Ureter (tissue), 1 donor: ENCODE measurements around the gene ZNF260. TPM values are rescaled to one million over a fixed set of nuclear protein-coding genes. Genes with fewer than 3 reads are reported as not detected.
A peak's percentile ranks its signal among the peaks of the same experiment; 100 is the strongest.
"Not testable (repeated sequence)": the region's sequence is repeated elsewhere in the genome, so short reads cannot be mapped to it uniquely, and the experiment has no call there.

Experiments
- DNase-seq: peaks from one replicate; pipeline ENCODE4 v3.0.0-alpha.2; 2020; ENCODE audit warnings: low spot score
- total RNA-seq: library from RNA; stranded (reverse); gene quantifications from one replicate; pipeline ENCODE4 v1.2.4, GENCODE V29; 2023
- donor health status: DM: yes; HTN: yes; CAD: no.

ZNF260 gene
- 17.6 TPM for total RNA-seq

- DNase-seq, result peak; percentile 97
These were observed at the start of gene ZNF260 for GRCh38 chr19:36528194-36528920. ZNF260 (minus strand) TSS chr19:36528271; CDS start chr19:36515238, 13,033 bp downstream.

- no peak for DNase-seq
These were observed 49.4 kb upstream of the ZNF260 start for GRCh38 chr19:36577271-36577996.

DNA sequence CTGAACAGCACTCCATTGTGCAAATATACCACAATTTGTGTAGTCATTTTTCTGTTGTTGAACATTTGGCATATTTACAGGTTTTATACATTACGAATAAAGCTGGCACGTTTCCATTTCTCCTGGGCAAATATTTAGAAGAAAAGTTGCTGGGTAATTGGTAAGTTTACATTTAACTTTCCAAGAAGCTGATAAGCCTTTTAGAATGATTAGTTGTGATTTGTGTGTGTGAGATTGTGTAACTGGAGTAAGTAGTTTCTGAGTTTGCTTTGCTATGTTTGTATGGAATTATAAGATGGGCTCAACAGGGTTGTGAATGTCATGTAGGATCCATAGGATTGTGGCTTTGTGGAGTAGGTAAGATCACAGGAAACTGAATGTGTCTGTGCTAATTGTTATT is 46.7 kb upstream of the ZNF260 start:
- no peak for DNase-seq

DNA sequence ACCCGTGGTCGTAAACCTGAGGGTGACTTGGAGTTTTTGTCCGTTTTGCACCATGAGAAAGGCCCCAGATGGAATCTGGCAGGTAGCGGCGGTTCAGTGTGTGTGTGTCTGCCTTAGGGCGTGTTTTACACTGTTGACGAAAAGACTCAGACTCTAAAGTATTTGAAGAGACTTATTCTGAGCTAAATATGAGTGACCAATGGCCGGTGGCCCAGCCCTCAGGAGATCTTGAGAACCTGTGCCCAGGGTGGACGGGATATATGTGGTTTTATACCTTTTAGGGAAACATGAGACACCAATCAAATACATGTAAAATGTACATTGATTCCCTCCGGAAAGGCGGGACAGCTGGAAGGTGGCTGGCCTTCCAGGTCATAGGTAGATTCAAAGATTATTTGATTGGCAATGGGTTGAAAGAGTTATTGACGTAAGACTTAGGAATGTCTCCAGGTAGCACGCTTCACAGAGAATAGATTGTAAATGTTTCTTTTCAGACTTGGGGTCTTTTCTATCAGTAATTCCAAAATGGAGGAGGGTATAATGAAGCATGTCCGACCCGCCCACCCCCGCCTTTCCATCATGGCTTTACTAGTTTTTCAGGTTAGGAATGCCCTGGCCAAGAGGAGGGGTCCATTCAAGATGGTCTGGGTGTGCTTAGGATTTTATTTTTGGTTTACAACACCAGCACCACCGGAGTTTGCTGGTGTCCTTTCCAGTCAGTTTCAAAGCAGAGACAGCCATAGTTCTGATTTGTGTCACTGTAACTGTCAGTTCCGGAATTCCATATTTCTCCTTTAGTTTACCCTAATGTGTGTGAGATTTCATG is 46.0 kb upstream of the ZNF260 start:
- no peak for DNase-seq

DNA sequence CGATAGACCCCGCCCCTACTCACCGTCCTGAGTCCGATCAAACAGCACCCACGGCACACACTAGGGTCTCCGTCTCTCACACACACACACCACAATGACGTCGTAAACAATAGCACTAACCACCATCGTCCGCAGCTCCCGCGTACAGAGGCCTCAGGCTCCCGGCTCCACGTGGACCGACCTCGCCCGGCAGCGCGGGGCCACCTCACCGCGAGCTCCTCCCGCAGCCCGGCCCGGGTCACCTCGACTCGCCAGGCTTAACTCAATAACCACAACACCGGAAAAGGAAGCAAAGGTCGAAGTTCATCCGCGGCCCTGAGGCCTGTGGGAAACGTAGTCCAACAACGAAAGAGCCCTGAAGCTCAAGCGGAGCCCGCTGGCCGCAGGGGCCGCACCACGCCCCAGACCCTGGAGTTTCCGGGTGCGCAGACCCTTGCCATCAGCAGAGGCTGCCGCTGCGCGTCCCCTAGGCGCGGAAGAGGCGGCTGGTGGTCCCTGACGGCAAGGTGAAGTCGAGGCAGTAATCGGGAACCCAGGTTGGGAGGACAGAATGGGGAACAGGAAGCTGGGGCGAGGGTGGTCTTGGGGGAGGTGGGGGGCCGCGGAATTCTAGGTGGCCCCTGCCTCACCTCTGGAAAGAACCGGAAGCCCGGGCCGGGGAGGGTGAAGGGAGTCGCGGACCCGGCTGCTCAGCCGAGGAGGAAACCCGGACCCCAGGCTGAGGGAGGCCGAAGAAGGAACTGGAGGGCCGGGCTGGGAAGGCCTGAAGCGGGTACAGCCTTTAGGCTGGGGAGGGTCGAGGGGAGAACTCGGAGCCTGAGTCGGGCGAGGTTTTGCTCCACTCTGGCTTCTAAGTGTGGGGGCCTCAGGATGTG is 45.2 kb upstream of the ZNF260 start, which contains the start of gene ZNF529:
ZNF529 (minus strand) TSS at position 273 of the 875 bp plus-strand sequence. CDS start 946 bp downstream, outside the sequence.
- peak; percentile 91 for DNase-seq

GRCh38 chr19:36572593-36573019 is 44.5 kb upstream of the ZNF260 start:
- DNase-seq, result no peak

- DNase-seq, result no peak
These were observed 36.3 kb upstream of the ZNF260 start for GRCh38 chr19:36564391-36564790.

- no peak for DNase-seq
These were observed 19.1 kb upstream of the ZNF260 start for GRCh38 chr19:36547001-36547732.

GRCh38 chr19:36528921-36529518 is 949 bp upstream of the ZNF260 start:
- no peak for DNase-seq

GRCh38 chr19:36527873-36528193 is 238 bp downstream of the ZNF260 start:
- DNase-seq, result no peak

DNA sequence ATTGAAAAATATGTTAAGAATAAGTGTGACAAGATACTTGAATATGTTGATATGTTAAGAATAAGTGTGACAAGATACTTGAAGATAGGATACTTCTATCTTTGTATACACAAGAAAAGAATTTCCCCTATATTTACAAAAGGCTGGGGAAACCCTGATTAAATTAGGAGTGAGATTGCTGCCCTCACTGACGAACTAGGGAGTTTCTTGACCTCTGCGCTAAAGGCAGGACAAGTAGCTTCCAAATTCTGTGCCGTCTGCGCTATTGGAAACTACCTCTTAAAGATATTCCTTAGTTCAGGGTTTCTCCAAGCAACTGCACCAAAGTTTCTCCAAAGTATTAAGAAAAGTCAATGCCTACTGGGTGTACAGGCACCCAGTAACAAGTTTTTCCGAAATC is 730 bp downstream of the ZNF260 start:
- DNase-seq, result no peak

GRCh38 chr19:36526581-36526980 is 1.5 kb downstream of the ZNF260 start:
- DNase-seq, result no peak

DNA sequence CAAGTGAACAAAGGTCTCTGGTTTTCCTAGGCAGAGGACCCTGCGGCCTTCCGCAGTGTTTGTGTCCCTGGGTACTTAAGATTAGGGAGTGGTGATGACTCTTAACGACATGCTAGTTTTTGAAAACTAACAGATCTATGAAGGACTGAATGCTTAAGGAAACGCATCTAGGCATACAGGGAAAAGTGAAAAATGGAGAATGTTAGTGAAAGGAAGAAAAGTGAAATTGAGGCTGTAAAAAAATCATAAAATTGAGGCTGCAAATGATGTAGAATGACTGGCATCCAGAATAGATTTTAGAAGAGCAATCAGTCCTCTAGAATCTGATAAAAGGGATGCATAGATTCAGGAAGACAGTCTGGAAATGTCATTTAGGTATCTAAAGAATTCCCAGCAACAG is 3.5 kb downstream of the ZNF260 start:
- DNase-seq, result no peak

DNA sequence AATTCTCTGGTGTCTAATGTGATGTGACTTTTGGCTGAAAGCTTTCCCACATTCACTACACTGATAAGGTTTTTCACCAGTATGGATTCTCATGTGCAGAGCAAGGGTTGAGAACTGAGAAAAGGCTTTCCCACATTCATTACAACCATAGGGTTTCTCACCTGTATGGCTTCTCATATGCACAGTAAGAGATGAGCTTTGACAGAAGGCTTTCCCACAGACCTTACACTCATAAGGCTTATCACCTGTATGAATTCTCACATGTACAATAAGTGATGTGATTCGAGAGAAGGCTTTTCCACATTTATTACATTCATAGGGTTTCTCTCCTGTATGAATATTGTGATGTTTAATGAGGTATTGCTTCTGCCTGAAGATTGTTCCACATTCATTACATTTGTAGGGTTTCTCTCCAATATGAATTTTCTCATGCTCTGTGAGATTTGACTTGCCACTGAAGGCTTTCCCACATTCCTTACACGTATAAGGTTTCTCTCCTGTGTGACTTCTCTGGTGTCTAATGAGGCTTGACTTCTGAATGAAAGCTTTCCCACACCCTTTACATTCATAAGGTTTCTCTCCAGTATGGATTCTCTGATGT is 14.0 kb downstream of the ZNF260 start:
- no peak for DNase-seq

GRCh38 chr19:36508325-36508724 is 19.7 kb downstream of the ZNF260 start:
- DNase-seq, result no peak

DNA sequence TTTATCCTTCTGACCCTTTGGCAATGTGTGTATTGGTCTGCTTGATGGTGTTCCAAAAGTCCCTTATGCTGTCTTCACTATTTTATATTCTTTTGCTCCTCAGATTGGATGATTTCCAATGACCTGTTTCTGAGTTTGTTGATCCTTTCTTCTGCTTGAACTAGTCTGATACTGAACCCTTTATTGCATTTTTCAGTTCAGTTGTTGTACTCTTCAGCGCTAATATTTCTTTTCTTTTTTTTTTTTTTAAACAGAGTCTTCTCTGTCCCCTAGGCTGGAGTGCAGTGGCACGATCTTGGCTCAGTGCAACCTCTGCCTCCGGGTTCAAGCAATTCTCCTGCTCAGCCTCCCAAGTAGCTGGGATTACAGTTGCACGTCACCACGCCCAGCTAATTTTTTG is 26.1 kb downstream of the ZNF260 start:
- no peak for DNase-seq

DNA sequence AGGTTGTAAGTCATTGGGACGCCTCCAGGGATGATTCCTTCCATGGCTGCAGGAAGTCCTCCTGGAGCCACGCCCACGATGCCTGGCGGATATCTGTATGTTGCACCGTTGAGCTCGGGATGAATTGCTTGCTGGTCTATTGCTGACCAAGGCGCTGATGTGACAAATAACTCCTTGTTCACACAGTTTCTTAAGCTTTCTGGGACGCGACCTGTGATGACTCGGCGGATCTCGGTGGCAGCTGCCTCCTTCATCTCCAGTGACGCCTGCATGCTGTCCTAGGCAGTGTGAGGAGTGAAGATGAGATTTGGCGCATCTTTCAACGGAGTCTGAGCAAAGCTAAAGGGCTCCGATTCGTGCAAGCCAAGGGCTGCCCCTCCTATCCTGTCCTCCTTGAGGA is 31.1 kb downstream of the ZNF260 start:
- no peak for DNase-seq

GRCh38 chr19:36492689-36493453 is 35.2 kb downstream of the ZNF260 start:
- not testable (repeated sequence) for DNase-seq

- DNase-seq, result not testable (repeated sequence)
These were observed 37.2 kb downstream of the ZNF260 start for GRCh38 chr19:36490846-36491245.
